ENCODE results near the gene AFF3.
"Not testable (repeated sequence)": the region's sequence is repeated elsewhere in the genome, so short reads cannot be mapped to it uniquely, and the experiment has no call there.

AFF3 gene

DNA sequence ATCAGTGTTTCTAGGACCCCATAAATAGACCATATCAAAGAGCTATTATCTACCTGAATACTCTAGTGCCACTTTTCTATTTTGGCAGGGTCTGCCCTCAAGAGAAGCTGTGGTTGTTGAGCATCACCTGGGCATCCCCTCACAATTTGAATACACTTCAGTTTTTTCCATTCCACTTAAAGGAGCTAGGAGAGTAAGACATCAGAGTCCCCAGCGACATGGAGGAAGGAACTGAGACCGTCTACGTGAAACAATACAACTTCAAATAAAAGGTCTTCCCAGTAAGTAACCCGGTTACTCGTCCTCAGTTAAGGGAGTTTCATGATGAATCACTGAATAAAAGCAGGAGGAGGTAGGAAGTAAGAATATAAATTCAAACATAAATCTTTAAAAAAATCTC is 206.7 kb downstream of the AFF3 start:
- Histone ChIP-seq H3K4me3 (ENCODE audit: low read length) (no peak overlapping the region), H3K27me3 (ENCODE audit: control insufficient read depth, insufficient read depth, low read length) (no peaks in the 10 kb centered on the region), H3K36me3 (ENCODE audit: control insufficient read depth, insufficient read depth, low read length) (no peaks in the 10 kb centered on the region), H3K4me1 (ENCODE audit: control insufficient read depth, insufficient read depth, low read length) (no peaks in the 10 kb centered on the region), H3K9ac (ENCODE audit: low read length) (no peak overlapping the region), H3K9me3 (ENCODE audit: control insufficient read depth, low read length) (no peaks in the 10 kb centered on the region)

DNA sequence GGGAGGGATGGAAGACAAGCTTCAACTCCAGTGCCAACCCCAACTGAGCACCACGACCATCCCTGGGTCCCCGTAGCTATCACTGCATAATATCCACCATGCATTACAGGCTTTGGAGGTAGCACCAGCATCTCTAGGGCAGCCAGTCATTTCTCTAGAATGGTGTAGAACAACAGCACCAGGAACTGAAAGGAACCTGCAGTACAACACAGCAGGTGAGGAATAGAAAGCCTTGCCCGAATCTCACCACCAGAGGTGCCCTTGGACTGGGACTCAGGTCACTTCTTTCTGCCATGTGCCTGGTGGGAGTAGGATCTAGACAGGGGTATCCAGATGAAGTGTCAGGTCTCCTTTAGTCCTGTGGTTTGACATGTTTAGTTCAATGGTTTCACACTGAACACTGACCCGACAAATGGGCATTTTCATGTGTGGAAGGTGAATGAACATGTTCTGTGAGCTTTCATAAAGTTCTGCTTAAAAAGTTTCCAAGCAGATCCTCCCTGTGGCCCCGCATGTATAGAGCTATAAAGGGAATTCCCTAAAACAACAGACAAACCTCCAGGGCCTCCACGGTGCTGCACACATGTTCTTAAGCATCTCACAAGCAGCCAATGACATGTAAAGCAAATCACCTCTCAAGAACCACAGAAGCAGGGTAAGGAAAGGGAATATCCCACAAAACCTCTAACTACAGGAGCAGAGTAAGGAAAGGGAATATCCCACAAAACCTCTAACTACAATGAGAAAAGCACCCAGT is 208.3 kb downstream of the AFF3 start:
- H3K4me1 ChIP-seq (ENCODE audit: control insufficient read depth, insufficient read depth, low read length): no peaks in the 10 kb centered on the region
- H3K9ac ChIP-seq (ENCODE audit: low read length): no peak overlapping the region
- H3K4me3 ChIP-seq (ENCODE audit: low read length): no peak overlapping the region
- no peaks in the 10 kb centered on the region for H3K27me3 ChIP-seq (ENCODE audit: control insufficient read depth, insufficient read depth, low read length)
- H3K36me3 ChIP-seq (ENCODE audit: control insufficient read depth, insufficient read depth, low read length): no peaks in the 10 kb centered on the region
- no peaks in the 10 kb centered on the region for H3K9me3 ChIP-seq (ENCODE audit: control insufficient read depth, low read length)

DNA sequence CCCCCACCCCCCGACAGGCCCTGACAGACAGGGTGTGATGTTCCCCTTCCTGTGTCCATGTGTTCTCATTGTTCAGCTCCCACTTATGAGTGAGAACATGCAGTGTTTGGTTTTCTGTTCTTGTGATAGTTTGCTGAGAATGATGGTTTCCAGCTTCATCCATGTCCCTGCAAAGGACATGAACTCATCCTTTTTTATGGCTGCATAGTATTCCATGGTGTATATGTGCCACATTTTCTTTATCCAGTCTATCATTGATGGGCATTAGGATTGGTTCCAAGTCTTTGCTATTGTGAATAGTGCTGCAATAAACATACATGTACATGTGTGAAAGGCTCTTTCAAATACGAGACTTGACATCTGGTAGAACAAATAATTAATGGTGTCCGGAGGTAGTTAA is 208.9 kb downstream of the AFF3 start:
- not testable (repeated sequence) for H3K27me3 ChIP-seq (ENCODE audit: control insufficient read depth, insufficient read depth, low read length); H3K36me3 ChIP-seq (ENCODE audit: control insufficient read depth, insufficient read depth, low read length); H3K9me3 ChIP-seq (ENCODE audit: control insufficient read depth, low read length); H3K4me3 ChIP-seq (ENCODE audit: low read length); H3K4me1 ChIP-seq (ENCODE audit: control insufficient read depth, insufficient read depth, low read length); H3K9ac ChIP-seq (ENCODE audit: low read length)

DNA sequence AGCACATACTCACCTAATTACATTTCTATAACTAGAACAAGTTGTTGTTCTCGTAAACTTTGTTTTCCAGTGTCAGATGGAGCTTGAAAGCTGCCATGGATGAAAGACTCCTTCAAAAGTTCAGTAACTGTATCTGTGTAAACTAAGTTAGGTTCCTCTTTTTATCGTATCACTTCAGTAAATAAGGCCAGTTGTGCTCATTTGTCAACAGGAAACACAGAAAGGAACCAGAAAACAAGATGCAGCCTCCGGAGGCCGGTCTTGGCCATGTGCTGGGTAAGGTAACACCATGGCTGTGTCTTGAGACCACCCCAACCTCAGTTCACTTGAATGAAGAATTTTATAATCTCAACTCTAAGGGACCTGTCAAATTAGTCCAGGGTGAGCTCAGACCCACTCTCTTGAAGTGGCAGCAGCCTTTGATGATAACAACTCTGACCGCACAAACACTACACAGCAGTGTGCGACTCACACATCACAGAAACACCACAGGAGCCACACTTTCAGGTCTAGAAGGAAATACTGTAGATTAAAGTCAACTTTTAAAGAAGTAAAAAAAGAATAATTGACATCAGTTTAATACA is 213.8 kb downstream of the AFF3 start:
- Histone ChIP-seq H3K27me3 (ENCODE audit: control insufficient read depth, insufficient read depth, low read length) (no peaks in the 10 kb centered on the region), H3K4me1 (ENCODE audit: control insufficient read depth, insufficient read depth, low read length) (no peaks in the 10 kb centered on the region), H3K9ac (ENCODE audit: low read length) (no peak overlapping the region), H3K9me3 (ENCODE audit: control insufficient read depth, low read length) (no peaks in the 10 kb centered on the region), H3K36me3 (ENCODE audit: control insufficient read depth, insufficient read depth, low read length) (no peaks in the 10 kb centered on the region), H3K4me3 (ENCODE audit: low read length) (no peak overlapping the region)

DNA sequence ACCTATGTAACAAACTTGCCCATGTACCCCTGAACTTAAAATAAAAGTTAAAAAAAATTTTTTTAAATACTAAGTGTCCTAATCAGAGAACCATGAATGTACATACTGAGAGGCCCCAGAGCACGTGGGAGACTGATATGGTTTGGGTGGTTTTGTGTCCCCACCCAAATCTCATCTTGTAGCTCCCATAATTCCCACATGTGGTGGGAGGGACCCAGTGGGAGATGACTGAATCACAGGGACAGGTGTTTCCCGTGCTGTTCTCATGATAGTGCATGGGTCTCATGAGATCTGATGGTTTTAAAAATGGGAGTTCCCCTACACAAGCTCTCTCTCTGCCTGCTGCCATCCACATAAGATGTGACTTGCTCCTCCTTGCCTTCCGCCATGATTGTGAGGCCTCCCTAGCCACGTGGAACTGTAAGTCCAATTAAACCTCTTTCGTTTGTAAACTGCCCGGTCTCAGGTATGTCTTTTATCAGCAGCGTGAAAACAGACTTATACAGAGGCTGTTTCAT is 214.6 kb downstream of the AFF3 start:
- H3K9ac ChIP-seq (ENCODE audit: low read length): not testable (repeated sequence)

DNA sequence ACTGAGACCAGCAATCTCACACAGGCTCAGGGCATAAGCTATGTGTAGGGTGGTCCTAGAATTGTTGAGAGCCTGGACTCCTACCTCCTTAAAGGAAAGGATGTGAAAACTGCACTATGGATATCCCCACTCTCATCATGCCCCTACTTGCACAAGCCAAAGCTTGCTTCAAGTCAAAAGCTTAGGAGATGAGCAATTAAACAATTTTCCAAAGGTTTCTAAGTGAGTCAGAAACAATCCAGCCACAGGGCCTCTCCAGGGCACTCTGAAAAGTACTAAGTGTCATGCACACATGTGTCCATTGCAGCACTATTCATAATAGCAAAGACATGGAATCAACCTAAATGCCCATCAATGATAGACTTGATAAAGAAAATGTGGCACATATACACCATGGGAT is 215.4 kb downstream of the AFF3 start:
- Histone ChIP-seq H3K9me3 (ENCODE audit: control insufficient read depth, low read length) (no peaks in the 10 kb centered on the region), H3K27me3 (ENCODE audit: control insufficient read depth, insufficient read depth, low read length) (no peaks in the 10 kb centered on the region), H3K4me3 (ENCODE audit: low read length) (no peak overlapping the region), H3K36me3 (ENCODE audit: control insufficient read depth, insufficient read depth, low read length) (no peaks in the 10 kb centered on the region), H3K4me1 (ENCODE audit: control insufficient read depth, insufficient read depth, low read length) (no peaks in the 10 kb centered on the region), H3K9ac (ENCODE audit: low read length) (no peak overlapping the region)

More for the DNA sequence above, 214.6 kb downstream of the AFF3 start:
- H3K9me3 ChIP-seq (ENCODE audit: control insufficient read depth, low read length); H3K36me3 ChIP-seq (ENCODE audit: control insufficient read depth, insufficient read depth, low read length); H3K4me3 ChIP-seq (ENCODE audit: low read length); H3K27me3 ChIP-seq (ENCODE audit: control insufficient read depth, insufficient read depth, low read length); H3K4me1 ChIP-seq (ENCODE audit: control insufficient read depth, insufficient read depth, low read length): not testable (repeated sequence)

DNA sequence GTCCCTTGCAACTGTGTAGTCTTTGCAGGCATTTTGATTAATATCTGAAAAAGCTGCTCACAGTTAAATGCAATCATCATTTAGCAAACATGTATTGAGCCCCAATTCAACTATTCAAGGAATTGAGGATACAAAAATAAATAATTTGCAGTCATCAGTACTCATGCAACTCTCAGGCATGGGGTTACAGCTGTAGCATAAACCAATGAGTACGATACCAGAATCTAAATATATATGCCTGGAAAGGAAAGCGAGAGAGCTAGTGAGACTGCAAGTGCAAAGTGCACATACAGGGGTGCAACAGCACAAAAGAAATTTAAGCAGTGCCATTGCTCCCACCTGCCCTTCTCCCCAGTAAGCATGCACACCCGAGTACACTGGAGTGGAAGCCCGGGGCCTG is 216.4 kb downstream of the AFF3 start:
- H3K9me3 ChIP-seq (ENCODE audit: control insufficient read depth, low read length): no peaks in the 10 kb centered on the region

DNA sequence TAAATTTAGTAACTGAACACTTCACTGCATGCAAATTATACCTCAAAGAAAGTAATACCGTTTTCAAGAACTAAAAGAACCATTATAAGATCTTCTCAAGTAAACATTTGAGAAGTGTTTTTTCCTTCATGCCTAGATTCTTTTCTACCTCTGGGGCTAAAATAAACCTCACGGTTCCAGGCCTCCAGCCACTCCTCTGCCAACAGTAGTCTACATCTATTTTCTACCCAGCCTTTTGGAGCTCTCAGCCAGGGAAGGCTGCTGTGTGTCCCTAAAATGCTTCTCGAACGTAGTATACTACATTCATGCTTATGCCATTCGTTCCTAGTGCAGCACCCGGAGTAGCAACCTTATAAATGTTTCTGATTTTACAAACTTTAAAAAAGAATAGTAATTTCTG is 219.7 kb downstream of the AFF3 start:
- H3K4me3 ChIP-seq (ENCODE audit: low read length): no peak overlapping the region
- H3K9me3 ChIP-seq (ENCODE audit: control insufficient read depth, low read length): no peaks in the 10 kb centered on the region
- no peaks in the 10 kb centered on the region for H3K4me1 ChIP-seq (ENCODE audit: control insufficient read depth, insufficient read depth, low read length)
- no peaks in the 10 kb centered on the region for H3K27me3 ChIP-seq (ENCODE audit: control insufficient read depth, insufficient read depth, low read length)
- H3K9ac ChIP-seq (ENCODE audit: low read length): no peak overlapping the region
- H3K36me3 ChIP-seq (ENCODE audit: control insufficient read depth, insufficient read depth, low read length): no peaks in the 10 kb centered on the region

More for the DNA sequence above, 216.4 kb downstream of the AFF3 start:
- Histone ChIP-seq H3K4me3 (ENCODE audit: low read length) (no peak overlapping the region), H3K36me3 (ENCODE audit: control insufficient read depth, insufficient read depth, low read length) (no peaks in the 10 kb centered on the region), H3K27me3 (ENCODE audit: control insufficient read depth, insufficient read depth, low read length) (no peaks in the 10 kb centered on the region), H3K9ac (ENCODE audit: low read length) (no peak overlapping the region), H3K4me1 (ENCODE audit: control insufficient read depth, insufficient read depth, low read length) (no peaks in the 10 kb centered on the region)

DNA sequence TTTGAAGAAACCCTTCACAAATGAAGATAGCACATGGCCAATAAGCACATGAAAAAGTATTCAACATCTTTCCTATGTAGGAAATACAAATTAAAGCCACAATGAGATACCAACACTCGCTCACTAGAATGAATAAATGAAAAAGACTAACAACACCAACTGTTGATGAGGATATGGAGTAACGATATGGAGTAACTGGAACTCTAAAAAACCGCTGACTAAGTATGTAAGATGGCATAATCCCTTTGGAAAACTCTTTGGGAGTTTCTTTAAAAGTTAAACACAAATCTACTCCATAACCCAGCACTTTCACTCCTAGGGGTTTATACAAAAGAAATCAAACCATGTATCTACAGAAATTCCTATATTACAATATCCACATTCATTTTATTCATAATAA is 220.5 kb downstream of the AFF3 start:
- H3K9me3 ChIP-seq (ENCODE audit: control insufficient read depth, low read length): no peaks in the 10 kb centered on the region
- no peaks in the 10 kb centered on the region for H3K36me3 ChIP-seq (ENCODE audit: control insufficient read depth, insufficient read depth, low read length)
- H3K4me1 ChIP-seq (ENCODE audit: control insufficient read depth, insufficient read depth, low read length): no peaks in the 10 kb centered on the region
- no peak overlapping the region for H3K9ac ChIP-seq (ENCODE audit: low read length)
- H3K4me3 ChIP-seq (ENCODE audit: low read length): no peak overlapping the region
- H3K27me3 ChIP-seq (ENCODE audit: control insufficient read depth, insufficient read depth, low read length): no peaks in the 10 kb centered on the region

DNA sequence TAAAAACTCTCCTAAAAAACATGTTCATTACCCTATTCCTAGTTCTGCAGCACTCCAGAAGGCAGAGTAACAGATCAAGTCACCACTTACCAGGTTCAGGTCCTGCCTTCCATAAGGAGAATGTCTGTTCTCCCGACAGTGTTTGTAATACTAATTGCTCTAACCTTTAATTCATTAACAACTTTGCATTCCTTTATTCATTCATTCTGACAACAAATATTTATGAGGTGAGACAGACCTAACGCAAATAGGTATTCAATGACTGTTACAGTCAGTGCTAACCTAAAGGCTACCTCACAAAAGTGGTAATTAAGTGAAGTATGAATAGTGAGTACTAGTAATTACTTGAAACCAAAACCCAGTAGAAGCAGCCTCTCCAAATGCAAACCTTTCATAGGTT is 224.0 kb downstream of the AFF3 start:
- Histone ChIP-seq H3K36me3 (ENCODE audit: control insufficient read depth, insufficient read depth, low read length) (no peaks in the 10 kb centered on the region), H3K27me3 (ENCODE audit: control insufficient read depth, insufficient read depth, low read length) (no peaks in the 10 kb centered on the region), H3K9me3 (ENCODE audit: control insufficient read depth, low read length) (no peaks in the 10 kb centered on the region), H3K4me1 (ENCODE audit: control insufficient read depth, insufficient read depth, low read length) (no peaks in the 10 kb centered on the region), H3K9ac (ENCODE audit: low read length) (no peak overlapping the region), H3K4me3 (ENCODE audit: low read length) (no peak overlapping the region)

DNA sequence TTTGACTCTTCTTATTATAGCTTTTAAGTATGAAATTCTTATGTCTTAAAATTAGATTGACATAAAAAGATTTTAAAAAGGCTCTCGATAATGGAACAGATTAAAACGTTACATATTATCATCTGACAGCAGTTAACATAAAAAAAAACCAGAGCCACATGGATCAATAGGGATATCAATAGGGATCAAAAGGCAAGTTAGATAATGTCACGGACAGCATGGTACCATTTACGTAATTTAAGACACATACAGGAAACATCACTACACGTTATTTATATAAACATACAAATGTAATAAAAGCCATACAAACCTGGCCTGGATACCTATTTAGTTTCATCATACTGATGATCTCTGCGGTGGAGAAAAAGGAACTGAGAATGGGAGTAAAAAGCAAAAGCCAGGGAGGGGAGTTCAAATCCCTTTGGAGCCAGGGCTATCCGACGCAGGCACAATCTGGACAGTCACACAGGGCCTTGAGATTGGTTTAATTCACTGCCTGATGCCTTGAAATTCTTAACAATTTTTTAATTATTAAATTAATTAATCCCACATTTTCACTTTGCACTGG is 227.2 kb downstream of the AFF3 start:
- H3K9ac ChIP-seq (ENCODE audit: low read length): no peak overlapping the region
- no peak overlapping the region for H3K4me3 ChIP-seq (ENCODE audit: low read length)
- no peaks in the 10 kb centered on the region for H3K9me3 ChIP-seq (ENCODE audit: control insufficient read depth, low read length)
- H3K36me3 ChIP-seq (ENCODE audit: control insufficient read depth, insufficient read depth, low read length): no peaks in the 10 kb centered on the region
- H3K4me1 ChIP-seq (ENCODE audit: control insufficient read depth, insufficient read depth, low read length): no peaks in the 10 kb centered on the region
- no peaks in the 10 kb centered on the region for H3K27me3 ChIP-seq (ENCODE audit: control insufficient read depth, insufficient read depth, low read length)

DNA sequence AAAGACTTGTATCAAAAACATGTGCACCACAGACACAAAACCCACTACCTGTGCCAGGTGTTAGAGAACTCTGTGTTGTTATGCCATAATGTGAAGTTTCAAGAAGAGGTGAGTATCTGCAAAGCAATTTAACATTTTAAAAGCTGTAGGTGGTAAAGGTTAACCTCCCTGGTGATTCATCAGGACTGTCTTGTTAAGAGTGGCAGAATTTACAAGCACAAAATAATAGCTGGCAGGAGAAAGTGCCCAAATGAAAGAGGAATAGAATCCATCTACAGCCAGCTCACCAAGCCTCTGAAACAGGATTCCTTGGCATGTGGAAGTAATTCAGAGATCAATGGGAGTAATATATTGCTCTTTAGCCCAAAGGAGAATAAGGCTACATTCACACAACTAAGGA is 230.7 kb downstream of the AFF3 start:
- Histone ChIP-seq H3K27me3 (ENCODE audit: control insufficient read depth, insufficient read depth, low read length) (no peaks in the 10 kb centered on the region), H3K4me1 (ENCODE audit: control insufficient read depth, insufficient read depth, low read length) (no peaks in the 10 kb centered on the region), H3K9me3 (ENCODE audit: control insufficient read depth, low read length) (no peaks in the 10 kb centered on the region), H3K4me3 (ENCODE audit: low read length) (no peak overlapping the region), H3K9ac (ENCODE audit: low read length) (no peak overlapping the region), H3K36me3 (ENCODE audit: control insufficient read depth, insufficient read depth, low read length) (no peaks in the 10 kb centered on the region)

Measured in mucosa of stomach (tissue), 1 donor.